ENCODE results near the gene MAPRE2. TPM values are rescaled to one million over a fixed set of nuclear protein-coding genes. Genes with fewer than 3 reads are reported as not detected.
A peak's percentile ranks its signal among the peaks of the same experiment; 100 is the strongest.
"Not testable (repeated sequence)": the region's sequence is repeated elsewhere in the genome, so short reads cannot be mapped to it uniquely, and the experiment has no call there.

The MAPRE2 gene
- total RNA-seq, 1 experiment from 2014 or later, result 22.1 TPM

GRCh38 chr18:35141567-35142274, 100.5 kb downstream of the MAPRE2 start:
- Histone ChIP-seq H3K4me3 (ENCODE audit: insufficient read depth, low read depth, low read length) (no peak overlapping the region), H3K27me3 (ENCODE audit: control insufficient read depth, insufficient read depth, low read length) (no peaks in the 10 kb centered on the region), H3K36me3 (replicated peaks; ENCODE audit: control insufficient read depth, insufficient read depth, low read length) (no peaks in the 10 kb centered on the region; the same call in none of the 2 replicates)
- no peak for DNase-seq

DNA sequence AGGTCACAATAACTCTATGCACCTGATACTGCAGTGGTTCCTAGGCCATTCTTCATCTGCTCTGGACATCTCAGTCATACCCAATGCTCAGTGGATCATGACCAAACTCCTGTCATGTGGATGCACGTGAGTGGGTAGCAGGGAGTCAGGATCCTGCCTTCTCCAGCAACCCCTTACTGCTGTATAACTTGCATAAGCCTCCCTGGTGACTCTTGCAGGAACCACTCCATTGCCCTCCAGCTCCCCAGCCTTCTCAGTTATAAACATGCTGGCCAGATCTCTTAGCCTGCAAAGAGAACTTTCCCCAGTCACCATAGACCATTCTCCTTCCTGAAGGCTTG, 101.0 kb downstream of the MAPRE2 start:
- no peaks in the 10 kb centered on the region; the same call in none of the 2 replicates for H3K36me3 ChIP-seq (replicated peaks; ENCODE audit: control insufficient read depth, insufficient read depth, low read length)
- no peak overlapping the region for H3K4me3 ChIP-seq (ENCODE audit: insufficient read depth, low read depth, low read length)
- DNase-seq, result no peak
- H3K27me3 ChIP-seq (ENCODE audit: control insufficient read depth, insufficient read depth, low read length), result no peaks in the 10 kb centered on the region

- DNase-seq, result peak; percentile 77
- Histone ChIP-seq H3K27me3 (ENCODE audit: control insufficient read depth, insufficient read depth, low read length) (no peaks in the 10 kb centered on the region), H3K36me3 (replicated peaks; ENCODE audit: control insufficient read depth, insufficient read depth, low read length) (no peaks in the 10 kb centered on the region; the same call in none of the 2 replicates), H3K4me3 (ENCODE audit: insufficient read depth, low read depth, low read length) (no peak overlapping the region)
Observed at GRCh38 chr18:35143622-35144596, 102.7 kb downstream of the MAPRE2 start.

DNA sequence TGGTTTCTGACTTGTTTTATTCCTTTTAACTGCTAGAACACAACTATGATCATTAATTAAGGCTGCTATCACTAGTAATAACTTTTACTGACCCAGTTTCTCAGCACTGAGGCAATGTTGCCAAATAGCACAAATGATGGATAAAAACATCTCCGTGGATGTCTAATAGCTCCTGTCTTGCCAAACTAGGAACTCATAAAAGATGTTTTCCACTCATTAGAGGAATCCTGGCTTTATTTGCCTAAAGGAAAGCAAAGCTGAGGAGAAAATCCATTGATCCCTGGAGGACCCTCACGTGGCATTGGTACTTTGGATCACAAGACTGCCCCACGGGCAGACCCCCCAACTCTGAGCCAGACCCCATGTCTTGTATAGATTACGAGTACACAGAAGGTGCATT, 103.5 kb downstream of the MAPRE2 start:
- no peak overlapping the region for H3K4me3 ChIP-seq (ENCODE audit: insufficient read depth, low read depth, low read length)
- H3K36me3 ChIP-seq (replicated peaks; ENCODE audit: control insufficient read depth, insufficient read depth, low read length), result no peaks in the 10 kb centered on the region; the same call in none of the 2 replicates
- no peak for DNase-seq
- H3K27me3 ChIP-seq (ENCODE audit: control insufficient read depth, insufficient read depth, low read length), result no peaks in the 10 kb centered on the region

- DNase-seq; H3K27me3 ChIP-seq (ENCODE audit: control insufficient read depth, insufficient read depth, low read length); H3K4me3 ChIP-seq (ENCODE audit: insufficient read depth, low read depth, low read length); H3K36me3 ChIP-seq (replicated peaks; ENCODE audit: control insufficient read depth, insufficient read depth, low read length): not testable (repeated sequence)
Observed at GRCh38 chr18:35150195-35150594, 109.0 kb downstream of the MAPRE2 start.

DNA sequence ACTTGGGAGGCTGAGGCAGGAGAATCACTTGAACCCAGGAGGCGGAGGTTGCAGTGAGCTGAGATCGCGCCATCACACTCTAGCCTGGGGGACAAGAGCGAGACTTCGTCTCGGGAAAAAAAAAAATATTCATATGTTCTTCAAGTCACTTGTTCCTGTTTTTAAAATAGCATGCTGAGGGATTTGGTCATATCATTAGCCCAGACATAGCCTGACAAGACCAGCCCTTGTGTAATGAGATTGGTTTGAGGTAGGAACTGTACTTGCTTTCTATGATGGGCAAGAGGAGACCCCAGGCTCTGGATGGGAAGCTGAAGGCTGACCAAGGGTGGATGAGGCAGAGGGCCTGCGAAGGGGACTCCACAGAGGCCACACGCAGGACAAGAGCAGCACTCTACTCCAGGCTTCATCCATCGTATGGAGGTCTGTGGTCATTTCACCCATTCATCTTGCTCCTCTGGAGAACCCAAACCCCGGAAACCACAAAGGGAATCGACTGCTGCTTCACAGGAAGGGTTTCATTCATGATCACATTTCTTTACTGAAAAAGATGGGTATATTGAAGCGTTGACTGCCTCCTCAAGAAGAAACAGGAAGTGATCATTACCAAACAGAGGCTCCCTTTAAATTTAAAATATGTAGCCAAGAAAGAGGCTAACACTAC, 112.5 kb downstream of the MAPRE2 start:
- Histone ChIP-seq H3K36me3 (replicated peaks; ENCODE audit: control insufficient read depth, insufficient read depth, low read length) (no peaks in the 10 kb centered on the region), H3K27me3 (ENCODE audit: control insufficient read depth, insufficient read depth, low read length) (no peaks in the 10 kb centered on the region), H3K4me3 (ENCODE audit: insufficient read depth, low read depth, low read length) (no peak overlapping the region)
- no peak for DNase-seq

- DNase-seq, result peak; percentile 56
- Histone ChIP-seq H3K27me3 (ENCODE audit: control insufficient read depth, insufficient read depth, low read length) (no peaks in the 10 kb centered on the region), H3K36me3 (replicated peaks; ENCODE audit: control insufficient read depth, insufficient read depth, low read length) (no peaks in the 10 kb centered on the region), H3K4me3 (ENCODE audit: insufficient read depth, low read depth, low read length) (no peak overlapping the region)
Observed at GRCh38 chr18:35155398-35156117, 114.3 kb downstream of the MAPRE2 start.

GRCh38 chr18:35157181-35157580, 116.0 kb downstream of the MAPRE2 start:
- Histone ChIP-seq H3K36me3 (replicated peaks; ENCODE audit: control insufficient read depth, insufficient read depth, low read length) (no peaks in the 10 kb centered on the region), H3K27me3 (ENCODE audit: control insufficient read depth, insufficient read depth, low read length) (no peaks in the 10 kb centered on the region), H3K4me3 (ENCODE audit: insufficient read depth, low read depth, low read length) (no peak overlapping the region)
- no peak for DNase-seq

- DNase-seq, result no peak
- no peak overlapping the region for H3K4me3 ChIP-seq (ENCODE audit: insufficient read depth, low read depth, low read length)
- H3K36me3 ChIP-seq (replicated peaks; ENCODE audit: control insufficient read depth, insufficient read depth, low read length), result no peaks in the 10 kb centered on the region
- H3K27me3 ChIP-seq (ENCODE audit: control insufficient read depth, insufficient read depth, low read length), result no peaks in the 10 kb centered on the region; the same call in 1 of the 2 replicates
Observed at GRCh38 chr18:35158728-35159450, 117.7 kb downstream of the MAPRE2 start.

- no peak for DNase-seq
- no peak overlapping the region for H3K4me3 ChIP-seq (ENCODE audit: insufficient read depth, low read depth, low read length)
Observed at GRCh38 chr18:35159782-35160181, 118.6 kb downstream of the MAPRE2 start.

DNA sequence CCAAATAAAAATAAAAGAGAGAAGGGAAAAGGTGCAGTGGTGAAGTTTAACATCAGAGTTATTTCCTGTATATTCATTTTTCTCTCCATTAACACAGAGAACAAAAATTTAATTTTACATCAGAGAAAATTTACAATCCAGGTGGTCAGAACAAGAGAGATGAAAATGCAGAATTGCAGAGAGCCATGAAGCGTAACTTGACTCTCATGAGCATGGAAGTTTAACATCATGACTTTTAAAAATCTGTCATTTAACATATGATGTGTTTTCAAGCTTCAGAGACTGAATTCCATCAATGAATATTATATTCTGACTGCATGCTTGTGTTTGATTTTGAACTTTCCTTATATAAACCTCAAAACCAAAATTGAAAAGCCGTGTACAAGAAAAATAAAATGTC, 120.3 kb downstream of the MAPRE2 start:
- no peak for DNase-seq
- Histone ChIP-seq H3K27me3 (ENCODE audit: control insufficient read depth, insufficient read depth, low read length) (no peaks in the 10 kb centered on the region; the same call in 1 of the 2 replicates), H3K4me3 (ENCODE audit: insufficient read depth, low read depth, low read length) (no peak overlapping the region), H3K36me3 (replicated peaks; ENCODE audit: control insufficient read depth, insufficient read depth, low read length) (no peaks in the 10 kb centered on the region)

More at GRCh38 chr18:35159782-35160181, 118.6 kb downstream of the MAPRE2 start:
- H3K27me3 ChIP-seq (ENCODE audit: control insufficient read depth, insufficient read depth, low read length), result no peaks in the 10 kb centered on the region; the same call in 1 of the 2 replicates
- no peaks in the 10 kb centered on the region for H3K36me3 ChIP-seq (replicated peaks; ENCODE audit: control insufficient read depth, insufficient read depth, low read length)

- no peak overlapping the region for H3K4me3 ChIP-seq (ENCODE audit: insufficient read depth, low read depth, low read length)
- DNase-seq, result no peak
- no peaks in the 10 kb centered on the region; the same call in 1 of the 2 replicates for H3K27me3 ChIP-seq (ENCODE audit: control insufficient read depth, insufficient read depth, low read length)
Observed at GRCh38 chr18:35161934-35162333, 120.7 kb downstream of the MAPRE2 start.

GRCh38 chr18:35163014-35163539, 121.9 kb downstream of the MAPRE2 start:
- H3K4me3 ChIP-seq (ENCODE audit: insufficient read depth, low read depth, low read length), result no peak overlapping the region
- H3K36me3 ChIP-seq (replicated peaks; ENCODE audit: control insufficient read depth, insufficient read depth, low read length), result no peaks in the 10 kb centered on the region
- no peak for DNase-seq
- H3K27me3 ChIP-seq (ENCODE audit: control insufficient read depth, insufficient read depth, low read length), result no peaks in the 10 kb centered on the region; the same call in 1 of the 2 replicates

More at GRCh38 chr18:35161934-35162333, 120.7 kb downstream of the MAPRE2 start:
- H3K36me3 ChIP-seq (replicated peaks; ENCODE audit: control insufficient read depth, insufficient read depth, low read length), result no peaks in the 10 kb centered on the region

Data from H7 (cell line).